Thyroid gland (tissue), 4 donors: ENCODE data around the gene ROPN1B. TPM values are rescaled to one million over a fixed set of nuclear protein-coding genes. Genes with fewer than 3 reads are reported as not detected.
"Not testable (repeated sequence)": the region's sequence is repeated elsewhere in the genome, so short reads cannot be mapped to it uniquely, and the experiment has no call there.

Source experiments
- DNase-seq, 2 donors: peaks; one replicate each; pipeline ENCODE4 v3.0.0-alpha.2; 2019
- H3K27ac ChIP-seq, 3 donors: fragments of 200-600 bp; sonication (generic); 1 replicate in 2 of 3; 2 replicates in 1 of 3; pipeline ENCODE4 v1.5.1; 2016 to 2019; ENCODE audit warnings: mild to moderate bottlenecking in 1 of 3, moderate library complexity in 1 of 3
- H3K27me3 ChIP-seq: fragments of 200-600 bp; sonication (generic); one replicate; pipeline ENCODE4 v1.5.1; 2019
- H3K36me3 ChIP-seq, 2 donors: fragments of 200-600 bp; sonication (generic); one replicate each; pipeline ENCODE4 v1.5.1; 2016 to 2019
- H3K4me1 ChIP-seq, 2 donors: fragments of 200-600 bp; sonication (generic); one replicate each; pipeline ENCODE4 v1.5.1; 2017 to 2019
- H3K4me3 ChIP-seq, 3 donors: fragments of 200-600 bp; sonication (generic); replicated peaks in 1 of 3; 1 replicate in 2 of 3; 2 replicates in 1 of 3; pipeline ENCODE4 v1.5.1; 2016; ENCODE audit warnings: mild to moderate bottlenecking in 1 of 3
- H3K9me3 ChIP-seq: fragments of 200-600 bp; sonication (generic); one replicate; pipeline ENCODE4 v1.5.1; 2017
- CTCF ChIP-seq, 6 experiments: fragments of 200-600 bp in 3 of 6; fragments of 450-650 bp in 3 of 6; sonication (generic) in 3 of 6; IDR thresholded peaks; one replicate each; pipeline ENCODE4 v1.5.1; 2016 to 2019; ENCODE audit warnings: antibody characterized with exemption in 6 of 6, mild to moderate bottlenecking in 2 of 6, inconsistent platforms in 1 of 6, moderate library complexity in 1 of 6
- POLR2A ChIP-seq, 2 donors: fragments of 450-650 bp; IDR thresholded peaks; one replicate each; pipeline ENCODE4 v1.6.1; 2017; ENCODE audit warnings: antibody characterized with exemption in 2 of 2, mild to moderate bottlenecking in 2 of 2, moderate library complexity in 1 of 2
- WGBS, 2 donors: methylation state at CpG; one replicate each; pipeline ENCODE4 v1.1.5; 2017; 5-methylcytosine and 5-hydroxymethylcytosine counted together
- intact Hi-C: fragments of 100-400 bp; cut with DNase I; formaldehyde crosslinking; loops from one replicate; pipeline ENCODE4 v1.15.1; 2023
- total RNA-seq, 4 donors: library from RNA; depleted of rRNA; stranded (reverse); fragments of >200 nt; gene quantifications; one replicate each; pipeline ENCODE4 v1.2.3, GENCODE V29; 2016

ROPN1B gene
- total RNA-seq, 4 donors from 2014 or later, result 0.54 to 2.4 (median 1.5) TPM

- H3K9me3 ChIP-seq, result no peaks in the 10 kb centered on the region
- TF ChIP-seq POLR2A (IDR thresholded peaks at IDR 0.05) (no peak), CTCF (IDR thresholded peaks at IDR 0.05) (no peak)
- H3K27me3 ChIP-seq, result no peaks in the 10 kb centered on the region
- no peaks in the 10 kb centered on the region for H3K36me3 ChIP-seq
- intact Hi-C loops, result no loop called here
- H3K27ac ChIP-seq, result no peak overlapping the region
- no peak for DNase-seq
- WGBS, 2 donors, result 90 to 92% methylated on average over 8 to 11 of the region's 11 CpGs
- H3K4me3 ChIP-seq, result no peak overlapping the region
- no peaks in the 10 kb centered on the region for H3K4me1 ChIP-seq
These were observed 8.3 kb upstream of the ROPN1B start for GRCh38 chr3:125960456-125961288.

- no peak for DNase-seq
- Histone ChIP-seq H3K4me3 (no peak overlapping the region), H3K9me3 (no peaks in the 10 kb centered on the region), H3K27ac (no peak overlapping the region), H3K4me1 (no peaks in the 10 kb centered on the region), H3K36me3 (no peaks in the 10 kb centered on the region), H3K27me3 (no peaks in the 10 kb centered on the region)
- intact Hi-C loops, result no loop called here
- TF ChIP-seq CTCF (IDR thresholded peaks at IDR 0.05), result no peak
- no peak for TF ChIP-seq POLR2A (IDR thresholded peaks at IDR 0.05)
- 30 to 87% methylated on average over 1 to 3 of the region's 6 CpGs for WGBS, 2 donors
These were observed 7.7 kb upstream of the ROPN1B start for GRCh38 chr3:125961289-125961589.

DNA sequence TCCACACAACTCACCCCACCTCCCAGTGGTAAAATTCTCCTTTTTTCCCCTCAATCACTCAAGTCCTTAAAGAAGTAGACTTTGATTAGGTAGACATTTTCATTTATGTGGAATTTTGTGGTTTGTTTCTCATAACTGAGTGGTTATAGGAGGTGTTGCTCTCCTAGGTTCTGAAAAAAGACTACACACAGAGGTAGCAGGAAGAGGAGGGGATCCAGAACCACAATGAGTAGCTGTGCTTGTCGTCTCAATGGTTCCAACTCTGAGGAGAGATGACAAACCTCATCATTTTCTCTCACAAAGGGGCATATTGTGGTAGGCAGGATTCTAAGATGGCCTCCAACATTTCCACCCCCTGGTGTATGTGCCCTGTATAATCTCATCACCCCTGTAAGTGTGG is 5.1 kb upstream of the ROPN1B start:
- DNase-seq, H3K4me3 ChIP-seq, H3K36me3 ChIP-seq, H3K27ac ChIP-seq, intact Hi-C loops, H3K27me3 ChIP-seq, H3K4me1 ChIP-seq, H3K9me3 ChIP-seq: not testable (repeated sequence)
- WGBS, 2 donors, result 79 to 81% methylated on average over 1 of the region's 1 CpG

DNA sequence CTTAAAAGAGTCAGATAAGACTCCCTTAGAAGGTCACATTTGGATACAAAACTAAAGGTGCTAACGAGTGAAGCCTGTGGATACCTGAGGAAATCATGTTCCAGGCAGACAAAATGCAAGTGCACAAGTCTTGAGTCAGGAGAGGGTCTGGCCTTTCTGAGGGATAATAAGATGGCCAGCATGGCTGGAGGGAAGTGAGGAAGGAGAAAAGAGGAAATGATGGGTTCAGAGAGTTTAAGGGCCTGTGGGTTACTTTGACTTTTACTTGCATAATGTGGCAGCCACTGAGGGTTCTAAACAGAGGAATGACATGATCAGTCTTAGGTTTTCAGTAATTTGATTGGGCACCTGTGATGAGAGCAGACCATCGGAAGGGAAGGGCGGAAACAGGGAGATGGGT is 3.5 kb upstream of the ROPN1B start:
- TF ChIP-seq POLR2A (IDR thresholded peaks at IDR 0.05) (no peak), CTCF (IDR thresholded peaks at IDR 0.05) (no peak)
- 94 to 97% methylated on average over 3 of the region's 3 CpGs for WGBS, 2 donors
- DNase-seq, result no peak

DNA sequence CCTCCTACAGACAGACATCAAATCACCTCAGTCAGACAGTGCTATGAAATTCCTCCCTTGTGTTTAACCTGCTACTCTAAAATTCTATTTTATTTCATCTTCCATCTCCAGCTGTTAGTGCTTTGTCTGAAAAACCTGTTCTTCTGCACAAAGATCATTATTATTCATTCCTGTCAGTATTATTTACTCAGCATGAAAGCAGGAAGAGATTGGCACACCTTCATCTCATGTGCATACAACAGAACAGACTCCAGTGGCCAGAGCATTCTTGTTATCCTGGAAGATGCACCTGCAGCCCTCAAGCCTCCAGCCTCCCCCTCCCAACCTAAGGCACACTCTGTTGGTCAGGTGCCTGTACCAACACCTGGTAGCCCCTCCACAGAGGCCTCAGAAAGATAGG is 1.8 kb upstream of the ROPN1B start:
- Histone ChIP-seq H3K27ac (no peak overlapping the region), H3K9me3 (no peaks in the 10 kb centered on the region), H3K4me1 (peaks cover 3 to 8% of the 10 kb centered on the region in 2 donors), H3K27me3 (no peaks in the 10 kb centered on the region), H3K4me3 (no peak overlapping the region), H3K36me3 (no peaks in the 10 kb centered on the region)
- no peak for DNase-seq
- TF ChIP-seq CTCF (IDR thresholded peaks at IDR 0.05) (no peak), POLR2A (IDR thresholded peaks at IDR 0.05) (no peak)
- intact Hi-C loops, result no loop called here

More for the DNA sequence above, 3.5 kb upstream of the ROPN1B start:
- no peaks in the 10 kb centered on the region for H3K36me3 ChIP-seq
- intact Hi-C loops, result no loop called here
- H3K4me1 ChIP-seq, result peaks cover 0 to 3% of the 10 kb centered on the region in 2 donors
- no peaks in the 10 kb centered on the region for H3K27me3 ChIP-seq
- no peaks in the 10 kb centered on the region for H3K9me3 ChIP-seq
- H3K4me3 ChIP-seq, result no peak overlapping the region
- no peak overlapping the region for H3K27ac ChIP-seq

DNA sequence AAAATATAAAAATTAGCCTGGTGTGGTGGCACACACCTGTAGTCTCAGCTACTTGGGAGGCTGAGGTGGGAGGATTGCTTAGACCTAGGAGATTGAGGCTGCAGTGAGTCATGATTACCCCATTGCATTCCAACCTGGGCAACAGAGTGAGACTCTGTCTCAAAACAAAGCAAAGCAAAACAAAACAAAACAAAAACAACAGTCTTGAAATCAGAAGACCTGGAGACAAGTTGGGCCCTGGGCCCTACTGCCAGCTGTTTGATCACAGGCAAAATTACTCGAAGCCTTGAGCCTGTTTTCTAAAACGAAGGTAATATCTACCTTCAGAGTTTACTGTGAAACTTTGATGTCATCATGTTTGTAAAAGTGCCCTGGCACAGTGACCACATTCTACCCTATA is 857 bp upstream of the ROPN1B start:
- Histone ChIP-seq H3K27ac (peak overlapping the region in 1 of 3 donors; percentile 9), H3K4me1 (peaks cover 4 to 12% of the 10 kb centered on the region in 2 donors)
- DNase-seq, intact Hi-C loops, H3K27me3 ChIP-seq, H3K4me3 ChIP-seq, H3K36me3 ChIP-seq, H3K9me3 ChIP-seq: not testable (repeated sequence)
- 84 to 89% methylated on average over 2 of the region's 2 CpGs for WGBS, 2 donors
